ENCODE measurements around the gene PITPNC1. TPM values are rescaled to one million over a fixed set of nuclear protein-coding genes. Genes with fewer than 3 reads are reported as not detected.
A peak's percentile ranks its signal among the peaks of the same experiment; 100 is the strongest.

PITPNC1 gene
- total RNA-seq, 1 donor from 2014 or later, result 19.3 TPM

- CTCF ChIA-PET, result no interaction called here
- peaks cover 8% of the 10 kb centered on the region for H3K36me3 Mint-ChIP-seq (ENCODE audit: low read depth)
These were observed 157.9 kb downstream of the PITPNC1 start for GRCh38 chr17:67534941-67535340.

GRCh38 chr17:67542219-67543114 lies 165.4 kb downstream of the PITPNC1 start:
- Mint-ChIP-seq H3K27me3 (no peaks in the 10 kb centered on the region), H3K36me3 (ENCODE audit: low read depth) (no peaks in the 10 kb centered on the region), H3K4me3 (no peak overlapping the region), H3K4me1 (peaks cover 12% of the 10 kb centered on the region), H3K9me3 (no peaks in the 10 kb centered on the region), H3K27ac (no peak overlapping the region)
- DNase-seq (no peak), ATAC-seq (ENCODE audit: low read depth) (no peak)
- POLR2A ChIA-PET, result no interaction called here
- intact Hi-C loops (cut with micrococcal nuclease), result no loop called here
- CTCF ChIA-PET, result no interaction called here
- TF ChIP-seq, protein P1, sequence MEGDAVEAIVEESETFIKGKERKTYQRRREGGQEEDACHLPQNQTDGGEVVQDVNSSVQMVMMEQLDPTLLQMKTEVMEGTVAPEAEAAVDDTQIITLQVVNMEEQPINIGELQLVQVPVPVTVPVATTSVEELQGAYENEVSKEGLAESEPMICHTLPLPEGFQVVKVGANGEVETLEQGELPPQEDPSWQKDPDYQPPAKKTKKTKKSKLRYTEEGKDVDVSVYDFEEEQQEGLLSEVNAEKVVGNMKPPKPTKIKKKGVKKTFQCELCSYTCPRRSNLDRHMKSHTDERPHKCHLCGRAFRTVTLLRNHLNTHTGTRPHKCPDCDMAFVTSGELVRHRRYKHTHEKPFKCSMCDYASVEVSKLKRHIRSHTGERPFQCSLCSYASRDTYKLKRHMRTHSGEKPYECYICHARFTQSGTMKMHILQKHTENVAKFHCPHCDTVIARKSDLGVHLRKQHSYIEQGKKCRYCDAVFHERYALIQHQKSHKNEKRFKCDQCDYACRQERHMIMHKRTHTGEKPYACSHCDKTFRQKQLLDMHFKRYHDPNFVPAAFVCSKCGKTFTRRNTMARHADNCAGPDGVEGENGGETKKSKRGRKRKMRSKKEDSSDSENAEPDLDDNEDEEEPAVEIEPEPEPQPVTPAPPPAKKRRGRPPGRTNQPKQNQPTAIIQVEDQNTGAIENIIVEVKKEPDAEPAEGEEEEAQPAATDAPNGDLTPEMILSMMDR (IDR thresholded peaks at IDR 0.05), result no peak

More at GRCh38 chr17:67534941-67535340, 157.9 kb downstream of the PITPNC1 start:
- Mint-ChIP-seq H3K27me3 (no peaks in the 10 kb centered on the region), H3K27ac (no peak overlapping the region), H3K4me1 (peaks cover 8% of the 10 kb centered on the region), H3K4me3 (no peak overlapping the region), H3K9me3 (no peaks in the 10 kb centered on the region)
- TF ChIP-seq, protein P1 (IDR thresholded peaks at IDR 0.05), result no peak
- ATAC-seq (ENCODE audit: low read depth), result no peak
- intact Hi-C loops (cut with micrococcal nuclease), result loop anchor here (5.0 kb wide), 1 partner anchor 58 kb away; no protein-coding TSS in a partner anchor
- DNase-seq, result no peak
- POLR2A ChIA-PET, result no interaction called here

- intact Hi-C loops (cut with micrococcal nuclease), result no loop called here
- H3K36me3 Mint-ChIP-seq (ENCODE audit: low read depth), result no peaks in the 10 kb centered on the region
- no peak overlapping the region for H3K27ac Mint-ChIP-seq
- CTCF ChIA-PET, result no interaction called here
- peaks cover 13% of the 10 kb centered on the region for H3K4me1 Mint-ChIP-seq
- no peaks in the 10 kb centered on the region for H3K27me3 Mint-ChIP-seq
- POLR2A ChIA-PET, result no interaction called here
- no peak overlapping the region for H3K4me3 Mint-ChIP-seq
- DNase-seq, result no peak
- ATAC-seq (ENCODE audit: low read depth), result no peak
- H3K9me3 Mint-ChIP-seq, result no peaks in the 10 kb centered on the region
- TF ChIP-seq, protein P1 (IDR thresholded peaks at IDR 0.05), result no peak
These were observed 167.4 kb downstream of the PITPNC1 start for GRCh38 chr17:67544364-67544955.

DNA sequence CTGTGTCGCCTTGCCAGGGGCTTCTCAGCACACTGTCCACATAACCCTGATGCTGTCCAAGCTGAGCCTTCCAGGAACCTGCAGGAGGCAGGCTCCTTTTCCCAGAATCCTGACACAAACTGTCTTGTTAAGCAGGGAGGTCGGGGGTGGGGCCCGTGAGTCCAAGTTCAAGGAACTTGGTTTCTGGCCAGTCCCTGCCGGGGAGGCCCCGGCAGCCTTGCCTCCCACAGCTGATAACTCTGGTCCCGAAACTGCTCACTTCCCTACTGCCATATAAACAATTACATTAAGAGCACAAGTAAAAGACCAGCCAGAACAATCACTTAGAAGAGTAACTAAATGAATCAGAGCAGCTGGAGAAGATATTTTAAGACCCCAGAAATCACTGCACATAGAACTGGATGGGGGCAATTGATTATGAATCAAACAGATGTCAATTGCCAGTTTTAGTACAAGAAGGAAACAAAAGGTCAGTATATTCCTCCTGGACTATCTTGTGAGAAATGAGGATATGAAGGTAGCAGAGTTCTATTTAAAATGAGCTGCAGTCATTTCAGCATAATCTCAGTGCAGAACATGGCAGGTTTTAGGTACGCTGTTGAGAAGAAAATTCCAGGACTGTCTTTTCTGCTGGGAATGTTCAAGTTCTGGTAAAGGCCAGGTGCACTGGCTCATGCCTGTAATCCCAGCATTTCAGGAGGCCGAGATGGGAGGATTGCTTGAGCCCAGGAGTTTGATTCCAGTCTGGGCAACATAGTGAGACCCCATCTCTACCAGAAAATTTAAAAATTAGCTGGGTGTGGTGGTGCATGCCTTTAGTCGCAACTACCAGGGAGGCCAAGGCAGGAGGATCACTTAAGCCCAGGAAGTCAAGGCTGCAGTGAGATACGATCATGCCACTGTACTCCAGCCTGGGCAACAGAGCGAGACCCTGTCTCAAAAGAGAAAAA lies 169.8 kb downstream of the PITPNC1 start:
- TF ChIP-seq, protein P1 (IDR thresholded peaks at IDR 0.05), result no peak
- Mint-ChIP-seq H3K27ac (no peak overlapping the region), H3K9me3 (no peaks in the 10 kb centered on the region), H3K36me3 (ENCODE audit: low read depth) (no peaks in the 10 kb centered on the region), H3K27me3 (no peaks in the 10 kb centered on the region), H3K4me1 (peaks cover 13% of the 10 kb centered on the region), H3K4me3 (no peak overlapping the region)
- ChIA-PET POLR2A (no interaction called here), CTCF (interaction anchor here (0.9 kb wide), 1 partner anchor 12 kb away, joined by 3 read pairs; no protein-coding TSS in a partner anchor)
- intact Hi-C loops (cut with micrococcal nuclease), result no loop called here
- DNase-seq, result no peak
- ATAC-seq (ENCODE audit: low read depth), result peak; percentile 69
